ENCODE measurements around the gene KCTD11. TPM values are rescaled to one million over a fixed set of nuclear protein-coding genes. Genes with fewer than 3 reads are reported as not detected.

Gene KCTD11
- total RNA-seq, 2 donors from 2014 or later, result 13.3 to 20.2 TPM

DNA sequence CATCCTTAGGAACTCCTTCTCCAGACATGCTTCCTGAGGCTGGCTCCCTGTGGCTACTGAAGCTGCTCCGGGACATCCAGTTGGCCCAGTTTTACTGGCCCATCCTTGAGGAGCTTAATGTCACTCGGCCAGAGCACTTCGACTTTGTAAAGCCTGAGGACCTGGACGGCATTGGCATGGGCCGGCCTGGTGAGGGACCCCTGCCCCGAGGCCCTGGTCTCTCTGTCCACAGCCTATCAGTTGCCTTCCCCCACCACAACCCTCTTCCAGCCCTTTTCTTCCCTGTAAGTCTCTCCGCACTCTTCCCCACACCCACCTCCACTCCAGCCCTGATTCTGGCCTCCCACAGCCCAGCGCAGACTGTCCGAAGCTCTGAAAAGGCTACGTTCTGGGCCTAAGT, 30.9 kb downstream of the KCTD11 start:
- no peaks in the 10 kb centered on the region for H3K9me3 ChIP-seq
- no peak overlapping the region for H3K27ac ChIP-seq
- H3K36me3 ChIP-seq, result no peaks in the 10 kb centered on the region
- no peaks in the 10 kb centered on the region for H3K27me3 ChIP-seq (replicated peaks; ENCODE audit: insufficient read depth)
- TF ChIP-seq, protein P1, sequence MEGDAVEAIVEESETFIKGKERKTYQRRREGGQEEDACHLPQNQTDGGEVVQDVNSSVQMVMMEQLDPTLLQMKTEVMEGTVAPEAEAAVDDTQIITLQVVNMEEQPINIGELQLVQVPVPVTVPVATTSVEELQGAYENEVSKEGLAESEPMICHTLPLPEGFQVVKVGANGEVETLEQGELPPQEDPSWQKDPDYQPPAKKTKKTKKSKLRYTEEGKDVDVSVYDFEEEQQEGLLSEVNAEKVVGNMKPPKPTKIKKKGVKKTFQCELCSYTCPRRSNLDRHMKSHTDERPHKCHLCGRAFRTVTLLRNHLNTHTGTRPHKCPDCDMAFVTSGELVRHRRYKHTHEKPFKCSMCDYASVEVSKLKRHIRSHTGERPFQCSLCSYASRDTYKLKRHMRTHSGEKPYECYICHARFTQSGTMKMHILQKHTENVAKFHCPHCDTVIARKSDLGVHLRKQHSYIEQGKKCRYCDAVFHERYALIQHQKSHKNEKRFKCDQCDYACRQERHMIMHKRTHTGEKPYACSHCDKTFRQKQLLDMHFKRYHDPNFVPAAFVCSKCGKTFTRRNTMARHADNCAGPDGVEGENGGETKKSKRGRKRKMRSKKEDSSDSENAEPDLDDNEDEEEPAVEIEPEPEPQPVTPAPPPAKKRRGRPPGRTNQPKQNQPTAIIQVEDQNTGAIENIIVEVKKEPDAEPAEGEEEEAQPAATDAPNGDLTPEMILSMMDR (IDR thresholded peaks at IDR 0.05), result no peak
- H3K4me3 ChIP-seq, result no peak overlapping the region
- ATAC-seq (ENCODE audit: insufficient number of reproducible peaks, low FRiP score, low read depth) (no peak), DNase-seq (ENCODE audit: low spot score) (no peak)
- H3K4me1 ChIP-seq (ENCODE audit: control insufficient read depth in 1 of 2, low read depth in 2 of 2), result peaks cover 6 to 34% of the 10 kb centered on the region in 2 donors

DNA sequence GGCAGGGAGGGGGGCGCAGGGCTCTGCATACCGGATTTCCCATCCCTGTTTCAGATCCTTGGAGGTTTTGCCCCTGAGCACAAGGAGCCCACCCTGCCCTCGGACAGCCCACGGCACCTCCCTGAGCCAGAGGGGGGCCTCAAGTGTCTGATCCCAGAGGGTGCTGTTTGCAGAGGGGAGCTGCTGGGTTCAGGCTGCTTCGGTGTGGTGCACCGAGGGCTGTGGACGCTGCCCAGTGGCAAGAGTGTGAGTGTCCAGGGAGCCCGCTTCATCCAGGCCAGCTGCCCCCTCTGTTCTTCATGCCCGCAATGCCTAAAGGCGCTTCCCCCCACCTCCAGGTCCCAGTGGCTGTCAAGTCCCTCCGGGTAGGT, 31.4 kb downstream of the KCTD11 start:
- TF ChIP-seq, protein P1 (IDR thresholded peaks at IDR 0.05), result no peak
- H3K4me1 ChIP-seq (ENCODE audit: control insufficient read depth in 1 of 2, low read depth in 2 of 2), result peaks cover 6 to 34% of the 10 kb centered on the region in 2 donors
- no peak for DNase-seq (ENCODE audit: low spot score)
- peak overlapping the region; percentile 73 for H3K4me3 ChIP-seq
- no peaks in the 10 kb centered on the region for H3K36me3 ChIP-seq
- ATAC-seq (ENCODE audit: insufficient number of reproducible peaks, low FRiP score, low read depth), result no peak
- H3K9me3 ChIP-seq, result no peaks in the 10 kb centered on the region
- H3K27me3 ChIP-seq (replicated peaks; ENCODE audit: insufficient read depth), result no peaks in the 10 kb centered on the region
- no peak overlapping the region for H3K27ac ChIP-seq

DNA sequence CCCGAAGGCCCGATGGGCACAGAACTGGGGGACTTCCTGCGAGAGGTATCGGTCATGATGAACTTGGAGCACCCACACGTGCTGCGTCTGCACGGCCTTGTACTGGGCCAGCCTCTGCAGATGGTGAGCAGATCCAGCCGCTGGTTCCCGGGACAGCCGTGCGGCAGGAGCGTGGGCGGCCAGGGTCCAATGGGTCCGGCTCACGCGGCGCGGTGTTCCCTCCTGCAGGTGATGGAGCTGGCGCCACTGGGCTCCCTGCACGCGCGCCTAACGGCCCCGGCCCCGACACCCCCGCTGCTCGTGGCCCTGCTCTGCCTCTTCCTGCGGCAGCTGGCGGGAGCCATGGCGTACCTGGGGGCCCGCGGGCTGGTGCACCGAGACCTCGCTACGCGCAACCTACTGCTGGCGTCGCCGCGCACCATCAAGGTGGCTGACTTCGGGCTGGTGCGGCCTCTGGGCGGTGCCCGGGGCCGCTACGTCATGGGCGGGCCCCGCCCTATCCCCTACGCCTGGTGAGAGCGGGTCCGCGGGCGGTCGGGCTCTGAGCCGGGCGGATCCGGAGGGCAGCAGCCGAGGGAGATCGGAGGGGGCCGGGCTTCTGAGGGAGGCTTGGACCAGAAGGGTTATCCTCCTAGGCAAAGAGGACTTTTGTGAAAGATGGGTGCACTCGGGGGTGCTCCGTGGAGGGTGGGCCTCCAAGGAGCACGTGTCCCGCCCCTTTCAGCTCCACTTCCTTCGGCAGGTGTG, 32.0 kb downstream of the KCTD11 start:
- no peaks in the 10 kb centered on the region for H3K9me3 ChIP-seq
- H3K4me1 ChIP-seq (ENCODE audit: control insufficient read depth in 1 of 2, low read depth in 2 of 2), result peaks cover 6 to 34% of the 10 kb centered on the region in 2 donors
- no peak overlapping the region for H3K27ac ChIP-seq
- H3K4me3 ChIP-seq, result peak overlapping the region; percentile 73
- no peak for ATAC-seq (ENCODE audit: insufficient number of reproducible peaks, low FRiP score, low read depth)
- H3K36me3 ChIP-seq, result no peaks in the 10 kb centered on the region
- H3K27me3 ChIP-seq (replicated peaks; ENCODE audit: insufficient read depth), result no peaks in the 10 kb centered on the region
- TF ChIP-seq, protein P1 (IDR thresholded peaks at IDR 0.05), result no peak
- no peak for DNase-seq (ENCODE audit: low spot score)

DNA sequence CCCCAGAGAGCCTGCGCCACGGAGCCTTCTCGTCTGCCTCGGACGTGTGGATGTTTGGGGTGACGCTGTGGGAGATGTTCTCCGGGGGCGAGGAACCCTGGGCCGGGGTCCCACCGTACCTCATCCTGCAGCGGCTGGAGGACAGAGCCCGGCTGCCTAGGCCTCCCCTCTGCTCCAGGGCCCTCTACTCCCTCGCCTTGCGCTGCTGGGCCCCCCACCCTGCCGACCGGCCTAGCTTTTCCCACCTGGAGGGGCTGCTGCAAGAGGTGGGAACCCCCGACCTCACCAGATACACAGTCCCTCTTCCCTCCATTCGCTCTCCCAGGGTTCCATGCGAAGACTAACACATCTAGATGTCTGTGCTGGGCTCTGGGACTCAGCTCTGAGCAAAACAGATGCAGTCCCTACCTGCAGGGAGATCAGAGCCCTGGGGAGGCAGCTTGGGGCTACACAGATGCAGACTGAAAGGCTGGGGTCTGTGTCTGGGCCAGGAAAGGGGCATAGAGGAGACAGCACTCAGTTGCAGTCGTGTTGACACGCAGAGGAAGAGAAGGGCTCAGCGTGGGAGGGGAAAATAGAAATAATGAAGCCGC, 32.6 kb downstream of the KCTD11 start:
- TF ChIP-seq, protein P1 (IDR thresholded peaks at IDR 0.05), result no peak
- ATAC-seq (ENCODE audit: insufficient number of reproducible peaks, low FRiP score, low read depth) (no peak), DNase-seq (ENCODE audit: low spot score) (no peak)
- Histone ChIP-seq H3K9me3 (no peaks in the 10 kb centered on the region), H3K27me3 (replicated peaks; ENCODE audit: insufficient read depth) (no peaks in the 10 kb centered on the region), H3K4me1 (ENCODE audit: control insufficient read depth in 1 of 2, low read depth in 2 of 2) (peaks cover 6 to 34% of the 10 kb centered on the region in 2 donors), H3K4me3 (peak overlapping the region; percentile 73), H3K36me3 (peaks cover 2% of the 10 kb centered on the region), H3K27ac (no peak overlapping the region)

DNA sequence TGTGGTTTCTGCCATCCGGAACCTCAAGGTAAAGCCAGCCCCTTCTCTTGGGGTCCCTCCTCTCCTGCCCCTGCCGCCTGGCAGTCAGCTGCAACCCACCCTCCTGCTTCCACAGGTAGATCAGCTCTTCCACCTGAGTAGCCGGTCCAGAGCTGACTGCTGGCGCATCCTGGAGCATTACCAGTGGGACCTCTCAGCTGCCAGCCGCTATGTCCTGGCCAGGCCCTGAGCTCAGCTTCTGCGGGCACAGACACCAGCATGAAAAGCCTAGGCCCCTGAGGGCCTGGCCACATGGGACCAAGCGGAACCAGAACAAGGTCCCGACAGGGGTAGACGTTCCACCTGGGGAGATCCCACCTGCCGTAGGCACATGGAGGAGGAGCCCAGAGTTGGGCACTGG, 36.9 kb downstream of the KCTD11 start:
- Histone ChIP-seq H3K27ac (no peak overlapping the region), H3K4me1 (ENCODE audit: control insufficient read depth in 1 of 2, low read depth in 2 of 2) (peaks cover 6 to 13% of the 10 kb centered on the region in 2 donors), H3K9me3 (no peaks in the 10 kb centered on the region), H3K4me3 (no peak overlapping the region), H3K36me3 (peaks cover 16% of the 10 kb centered on the region), H3K27me3 (replicated peaks; ENCODE audit: insufficient read depth) (no peaks in the 10 kb centered on the region)
- no peak for DNase-seq (ENCODE audit: low spot score)
- ATAC-seq (ENCODE audit: insufficient number of reproducible peaks, low FRiP score, low read depth), result no peak
- TF ChIP-seq, protein P1 (IDR thresholded peaks at IDR 0.05), result no peak

All from thoracic aorta (tissue), 2 donors.